K562 (cell line): Measurements from ENCODE around the gene TRIP10. TPM values are rescaled to one million over a fixed set of nuclear protein-coding genes. Genes with fewer than 3 reads are reported as not detected.

Experiments used
- CHD4 ChIP-seq: fragments of 200-600 bp; sonication (generic); IDR thresholded peaks from 3 replicates; pipeline ENCODE4 v1.6.1; 2012; ENCODE audit warnings: low read depth, mild to moderate bottlenecking, mixed read lengths, low read length, inconsistent platforms; ENCODE audit not compliant: insufficient read depth, insufficient replicate concordance, poor library complexity, severe bottlenecking
- CUX1 ChIP-seq: fragments of 200-800 bp; sonication (Bioruptor generic); IDR thresholded peaks from 2 replicates; pipeline ENCODE4 v1.6.1; 2016; ENCODE audit warnings: missing genetic modification characterization, missing compliant biosample characterization
- EWSR1 ChIP-seq: fragments of 450-650 bp; IDR thresholded peaks from 2 replicates; pipeline ENCODE4 v1.6.1; 2018; ENCODE audit warnings: borderline replicate concordance, mild to moderate bottlenecking, low read depth, moderate library complexity; ENCODE audit not compliant: partially characterized antibody
- FOXA1 ChIP-seq: fragments of 450-650 bp; IDR thresholded peaks from 2 replicates; pipeline ENCODE4 v1.6.1; 2016; ENCODE audit warnings: mild to moderate bottlenecking, borderline replicate concordance
- HOXB6 ChIP-seq: fragments of 250-450 bp; sonication (Bioruptor Pico); IDR thresholded peaks from 2 replicates; pipeline ENCODE4 v1.5.1; 2022; ENCODE audit warnings: mild to moderate bottlenecking, borderline replicate concordance
- MAZ ChIP-seq, 2 experiments: fragments of 450-650 bp in 1 of 2; sonication (generic) in 1 of 2; formaldehyde crosslinking; IDR thresholded peaks in 1 of 2; conservative IDR thresholded peaks in 1 of 2; 2 replicates each; pipeline versions ENCODE4 v1.4.0 to v1.5.0; 2020; ENCODE audit warnings: mild to moderate bottlenecking in 1 of 2, missing genetic modification reagents in 1 of 2
- MCM3 ChIP-seq: fragments of 450-650 bp; IDR thresholded peaks from 2 replicates; pipeline ENCODE4 v1.6.1; 2016
- NCOA6 ChIP-seq: fragments of 450-650 bp; IDR thresholded peaks from 2 replicates; pipeline ENCODE4 v1.6.1; 2017; ENCODE audit warnings: mild to moderate bottlenecking
- NR2C1 ChIP-seq, 2 experiments: fragments of 450-650 bp; IDR thresholded peaks; 2 replicates each; pipeline ENCODE4 v1.6.1; 2017; ENCODE audit warnings: mild to moderate bottlenecking in 2 of 2, antibody characterized with exemption in 1 of 2, inconsistent platforms in 1 of 2, missing compliant biosample characterization in 1 of 2, missing genetic modification characterization in 1 of 2
- RBM25 ChIP-seq: fragments of 200-400 bp; formaldehyde crosslinking; IDR thresholded peaks from 2 replicates; pipeline ENCODE4 v1.6.1; 2018; ENCODE audit warnings: low read length, low read depth, moderate library complexity; ENCODE audit not compliant: severe bottlenecking
- RFX1 ChIP-seq: fragments of 450-650 bp; IDR thresholded peaks from 2 replicates; pipeline ENCODE4 v1.6.1; 2016; ENCODE audit warnings: mild to moderate bottlenecking, moderate library complexity
- SMARCA4 ChIP-seq: fragments of 450-650 bp; IDR thresholded peaks from 2 replicates; pipeline ENCODE4 v1.6.1; 2016
- TAL1 ChIP-seq: fragments of 450-650 bp; IDR thresholded peaks from 2 replicates; pipeline ENCODE4 v1.6.1; 2016; ENCODE audit warnings: mild to moderate bottlenecking
- THRAP3 ChIP-seq: fragments of 450-650 bp; IDR thresholded peaks from 2 replicates; pipeline ENCODE4 v1.6.1; 2016; ENCODE audit warnings: mild to moderate bottlenecking, inconsistent platforms, borderline replicate concordance
- TRIM24 ChIP-seq, 2 experiments: fragments of 450-650 bp; IDR thresholded peaks; 2 replicates each; pipeline ENCODE4 v1.6.1; 2016
- U2AF2 ChIP-seq: fragments of 200-400 bp; formaldehyde crosslinking; optimal IDR thresholded peaks from 2 replicates; pipeline ENCODE3; 2017; ENCODE audit warnings: low read depth, mild to moderate bottlenecking, low read length
- ZBTB2 ChIP-seq: fragments of 450-650 bp; IDR thresholded peaks from 2 replicates; pipeline ENCODE4 v1.6.1; 2016; ENCODE audit warnings: antibody characterized with exemption
- ZFP91 ChIP-seq: sonication (generic); formaldehyde crosslinking; IDR thresholded peaks from 2 replicates; pipeline ENCODE4 v1.8.0; 2022; ENCODE audit warnings: mild to moderate bottlenecking, missing genetic modification reagents
- ZNF512 ChIP-seq: IDR thresholded peaks from 2 replicates; pipeline ENCODE4 v1.6.1; 2016; ENCODE audit warnings: missing genetic modification characterization, missing compliant biosample characterization
- polyA plus RNA-seq, 8 experiments: library from polyadenylated mRNA; depleted of rRNA in 4 of 8; stranded (reverse) in 5 of 8; unstranded in 3 of 8; fragments of >200 nt; fragmentation: Nextera tagmentation in 2 of 8; fragmentation: Illumina TruSeq in 1 of 8; extraction: Ambion mirVana in 2 of 8; extraction: Trizol in 1 of 8; gene quantifications; 2 replicates each; pipeline versions ENCODE4 v1.2.1 to v1.2.3, GENCODE V29; 2011 to 2014; ENCODE audit warnings: inconsistent platforms in 1 of 8, missing spikeins in 1 of 8
- total RNA-seq, 7 experiments: library from RNA; depleted of rRNA in 6 of 7; stranded (reverse); fragments of >200 nt in 6 of 7; fragmentation: Illumina TruSeq in 2 of 7; extraction: Trizol in 2 of 7; gene quantifications; 2 replicates each; pipeline versions ENCODE4 v1.2.1 to v1.2.3, GENCODE V29; 2011 to 2021; ENCODE audit warnings: low replicate concordance in 1 of 7

The TRIP10 gene
- total and polyA plus RNA-seq, 9 of the 15 experiments (the other 6 are each of a cell fraction or from before 2014, with no cell fraction given): 1.2 to 66.8 (median 36.1) TPM

- TF ChIP-seq CUX1 (no peak), NR2C1 (IDR thresholded peaks at IDR 0.05) (0 out of 2 replicates have a peak, but pooled peaks have one; percentile 56), NR2C1 (tag; IDR thresholded peaks at IDR 0.05) (no peak), NCOA6 (no peak), CHD4 (peak; percentile 91), MCM3 (peak; percentile 85; the same call in 1 of the 2 replicates), ZFP91 (CRISPR knock-in tag) (peak; percentile 87), RFX1 (no peak), U2AF2 (no peak), TAL1 (no peak; the same call in none of the 2 replicates), FOXA1 (no peak), SMARCA4 (peak; percentile 86), ZNF512 (tag) (no peak), TRIM24 (IDR thresholded peaks at IDR 0.05) (peak; percentile 96 to 98), RBM25 (no peak), THRAP3 (peak; percentile 99), HOXB6 (CRISPR knock-in tag) (peak; percentile 29; the same call in 1 of the 2 replicates), ZBTB2 (peak; percentile 87), MAZ (CRISPR knock-in tag; conservative IDR thresholded peaks at IDR 0.05 in 1 of 2, IDR thresholded peaks at IDR 0.05 in 1 of 2) (no peak), EWSR1 (no peak)
Measured at GRCh38 chr19:6717441-6717971, 22.0 kb upstream of the TRIP10 start (continued).
